GM12892 (cell line): ENCODE data around the gene CCL28.

Experiments used
- POLR2A ChIP-seq: IDR thresholded peaks from 2 replicates; pipeline ENCODE4 v1.6.1; 2011; ENCODE audit warnings: low read depth, low read length, control low read depth
- POLR2AphosphoS5 ChIP-seq: IDR thresholded peaks from 2 replicates; pipeline ENCODE4 v1.6.1; 2011; ENCODE audit warnings: low read depth, low read length, control low read depth
- TAF1 ChIP-seq: IDR thresholded peaks from 2 replicates; pipeline ENCODE4 v1.6.1; 2011; ENCODE audit warnings: low read depth, mild to moderate bottlenecking, control low read depth, low read length, borderline replicate concordance

DNA sequence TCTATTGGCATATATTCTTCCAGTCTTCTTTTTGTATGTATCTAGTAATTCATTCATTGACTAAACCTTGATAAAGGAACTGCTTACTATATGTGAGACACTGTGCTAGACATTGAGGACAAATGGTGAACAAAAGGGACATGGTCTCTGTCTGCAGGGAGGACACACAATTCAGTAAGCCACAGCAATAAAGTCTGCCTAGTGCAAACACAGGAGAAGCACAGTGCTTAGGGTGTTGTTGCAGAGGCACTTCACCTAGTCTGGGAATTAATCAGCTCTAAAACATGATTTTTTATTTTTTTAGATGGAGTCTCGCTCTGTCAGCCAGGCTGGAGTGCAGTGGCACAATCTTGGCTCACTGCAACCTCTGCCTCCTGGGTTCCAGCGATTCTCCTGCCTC lies 6.4 kb upstream of the CCL28 start:
- no peak for TF ChIP-seq POLR2AphosphoS5
- TF ChIP-seq TAF1 = no peak
- no peak for TF ChIP-seq POLR2A
